Tibial nerve (tissue), 4 donors: Measurements from ENCODE around the gene USF1. TPM values are rescaled to one million over a fixed set of nuclear protein-coding genes. Genes with fewer than 3 reads are reported as not detected.
A peak's percentile ranks its signal among the peaks of the same experiment; 100 is the strongest.

Experiments
- DNase-seq, 2 donors: peaks; one replicate each; pipeline ENCODE4 v3.0.0-alpha.2; 2019; ENCODE audit warnings: low spot score in 2 of 2
- H3K27ac ChIP-seq, 4 donors: fragments of 200-600 bp; sonication (generic) in 3 of 4; one replicate each; pipeline ENCODE4 v1.5.1; 2017 to 2019; ENCODE audit warnings: mild to moderate bottlenecking in 1 of 4
- H3K27me3 ChIP-seq, 2 donors: fragments of 200-600 bp; sonication (generic) in 1 of 2; one replicate each; pipeline versions ENCODE4 v1.5.1 to v1.6.0; 2017 to 2019
- H3K36me3 ChIP-seq, 3 donors: fragments of 200-600 bp; sonication (generic); one replicate each; pipeline ENCODE4 v1.5.1; 2018 to 2019
- H3K4me1 ChIP-seq, 4 donors: fragments of 200-600 bp; sonication (generic) in 3 of 4; one replicate each; pipeline ENCODE4 v1.5.1; 2017 to 2019
- H3K4me3 ChIP-seq, 4 donors: fragments of 200-600 bp; sonication (generic) in 3 of 4; one replicate each; pipeline ENCODE4 v1.5.1; 2017 to 2019; ENCODE audit warnings: mild to moderate bottlenecking in 1 of 4, moderate library complexity in 1 of 4
- H3K9me3 ChIP-seq, 4 donors: fragments of 200-600 bp; sonication (generic) in 3 of 4; one replicate each; pipeline ENCODE4 v1.5.1; 2017 to 2019
- EP300 ChIP-seq, 2 donors: sonication (generic); formaldehyde crosslinking; IDR thresholded peaks; one replicate each; pipeline ENCODE4 v1.6.1; 2017; ENCODE audit warnings: antibody characterized with exemption in 2 of 2, mild to moderate bottlenecking in 1 of 2
- POLR2A ChIP-seq, 2 donors: fragments of 450-650 bp; IDR thresholded peaks; one replicate each; pipeline ENCODE4 v1.6.1; 2017; ENCODE audit warnings: antibody characterized with exemption in 2 of 2, mild to moderate bottlenecking in 2 of 2, moderate library complexity in 2 of 2
- WGBS, 2 donors: methylation state at CpG; one replicate each; pipeline ENCODE4 v1.1.5; 2018; 5-methylcytosine and 5-hydroxymethylcytosine counted together
- total RNA-seq, 4 donors: library from RNA; depleted of rRNA; stranded (reverse); fragments of >200 nt; gene quantifications; one replicate each; pipeline ENCODE4 v1.1.0, GENCODE V29; 2016
- TF ChIP-seq, protein P1 (sequence below), 5 experiments: fragments of 200-600 bp in 3 of 5; fragments of 450-650 bp in 2 of 5; sonication (generic) in 3 of 5; IDR thresholded peaks; one replicate each; pipeline ENCODE4 v1.5.1; 2016 to 2019; ENCODE audit warnings: antibody characterized with exemption in 5 of 5, mild to moderate bottlenecking in 3 of 5, moderate library complexity in 2 of 5

Gene USF1
- total RNA-seq, 4 donors from 2014 or later, result 59.4 to 66.1 (median 62.9) TPM

- Histone ChIP-seq H3K27ac (no peak overlapping the region), H3K36me3 (no peaks in the 10 kb centered on the region), H3K27me3 (no peaks in the 10 kb centered on the region), H3K4me1 (no peaks in the 10 kb centered on the region), H3K9me3 (no peaks in the 10 kb centered on the region), H3K4me3 (no peak overlapping the region)
- TF ChIP-seq EP300 (IDR thresholded peaks at IDR 0.05) (no peak), POLR2A (IDR thresholded peaks at IDR 0.05) (no peak)
- TF ChIP-seq, protein P1, sequence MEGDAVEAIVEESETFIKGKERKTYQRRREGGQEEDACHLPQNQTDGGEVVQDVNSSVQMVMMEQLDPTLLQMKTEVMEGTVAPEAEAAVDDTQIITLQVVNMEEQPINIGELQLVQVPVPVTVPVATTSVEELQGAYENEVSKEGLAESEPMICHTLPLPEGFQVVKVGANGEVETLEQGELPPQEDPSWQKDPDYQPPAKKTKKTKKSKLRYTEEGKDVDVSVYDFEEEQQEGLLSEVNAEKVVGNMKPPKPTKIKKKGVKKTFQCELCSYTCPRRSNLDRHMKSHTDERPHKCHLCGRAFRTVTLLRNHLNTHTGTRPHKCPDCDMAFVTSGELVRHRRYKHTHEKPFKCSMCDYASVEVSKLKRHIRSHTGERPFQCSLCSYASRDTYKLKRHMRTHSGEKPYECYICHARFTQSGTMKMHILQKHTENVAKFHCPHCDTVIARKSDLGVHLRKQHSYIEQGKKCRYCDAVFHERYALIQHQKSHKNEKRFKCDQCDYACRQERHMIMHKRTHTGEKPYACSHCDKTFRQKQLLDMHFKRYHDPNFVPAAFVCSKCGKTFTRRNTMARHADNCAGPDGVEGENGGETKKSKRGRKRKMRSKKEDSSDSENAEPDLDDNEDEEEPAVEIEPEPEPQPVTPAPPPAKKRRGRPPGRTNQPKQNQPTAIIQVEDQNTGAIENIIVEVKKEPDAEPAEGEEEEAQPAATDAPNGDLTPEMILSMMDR (IDR thresholded peaks at IDR 0.05), result no peak
- 79 to 100% methylated on average over 3 of the region's 3 CpGs for WGBS, 2 donors
- DNase-seq, result no peak
Observed at GRCh38 chr1:161088587-161089110, 42.9 kb upstream of the USF1 start.

GRCh38 chr1:161086457-161086856 is 40.7 kb upstream of the USF1 start:
- H3K4me3 ChIP-seq, result no peak overlapping the region
- TF ChIP-seq, protein P1 (IDR thresholded peaks at IDR 0.05), result no peak
- TF ChIP-seq POLR2A (IDR thresholded peaks at IDR 0.05) (no peak), EP300 (IDR thresholded peaks at IDR 0.05) (no peak)
- DNase-seq, result no peak
- H3K36me3 ChIP-seq, result no peaks in the 10 kb centered on the region
- H3K27ac ChIP-seq, result no peak overlapping the region
- H3K4me1 ChIP-seq, result no peaks in the 10 kb centered on the region
- no peaks in the 10 kb centered on the region for H3K27me3 ChIP-seq
- no peaks in the 10 kb centered on the region for H3K9me3 ChIP-seq
- WGBS, 2 donors, result 58 to 59% methylated on average over 2 to 4 of the region's 4 CpGs

GRCh38 chr1:161085165-161085564 is 39.4 kb upstream of the USF1 start:
- H3K27ac ChIP-seq, result no peak overlapping the region
- H3K4me3 ChIP-seq, result no peak overlapping the region

DNA sequence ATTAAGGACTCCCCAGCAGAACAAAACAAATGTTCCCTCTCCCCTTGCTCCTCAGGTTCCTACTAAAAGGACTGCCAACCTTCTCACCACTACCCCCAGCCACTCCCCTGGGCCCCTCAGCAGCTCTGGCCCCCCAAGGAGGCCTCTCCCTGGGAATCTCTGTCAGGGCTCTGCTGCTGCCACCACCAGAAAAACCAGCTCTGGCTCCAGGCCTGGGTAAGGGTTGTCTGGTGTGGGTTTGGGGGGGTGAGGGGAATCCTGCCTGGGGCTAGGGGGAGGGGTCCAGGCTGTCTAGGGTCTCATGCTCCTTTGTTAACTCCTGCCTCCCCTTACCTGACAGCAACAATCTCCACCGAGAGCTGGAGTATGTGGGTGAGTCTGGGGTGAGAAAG is 38.8 kb upstream of the USF1 start:
- H3K27ac ChIP-seq, result no peak overlapping the region
- no peaks in the 10 kb centered on the region for H3K9me3 ChIP-seq
- H3K4me1 ChIP-seq, result no peaks in the 10 kb centered on the region
- WGBS, 2 donors, result 67 to 92% methylated on average over 1 of the region's 1 CpG
- no peaks in the 10 kb centered on the region for H3K27me3 ChIP-seq
- TF ChIP-seq EP300 (IDR thresholded peaks at IDR 0.05) (no peak), POLR2A (IDR thresholded peaks at IDR 0.05) (no peak)
- TF ChIP-seq, protein P1 (IDR thresholded peaks at IDR 0.05), result no peak
- H3K36me3 ChIP-seq, result no peaks in the 10 kb centered on the region
- no peak overlapping the region for H3K4me3 ChIP-seq
- DNase-seq, result no peak

More at GRCh38 chr1:161085165-161085564, 39.4 kb upstream of the USF1 start:
- Histone ChIP-seq H3K27me3 (no peaks in the 10 kb centered on the region), H3K36me3 (no peaks in the 10 kb centered on the region), H3K9me3 (no peaks in the 10 kb centered on the region), H3K4me1 (no peaks in the 10 kb centered on the region)
- no peak for DNase-seq
- WGBS, 2 donors, result 34 to 57% methylated on average over 2 of the region's 2 CpGs
- TF ChIP-seq POLR2A (IDR thresholded peaks at IDR 0.05) (no peak), EP300 (IDR thresholded peaks at IDR 0.05) (no peak)
- TF ChIP-seq, protein P1 (IDR thresholded peaks at IDR 0.05), result no peak

DNA sequence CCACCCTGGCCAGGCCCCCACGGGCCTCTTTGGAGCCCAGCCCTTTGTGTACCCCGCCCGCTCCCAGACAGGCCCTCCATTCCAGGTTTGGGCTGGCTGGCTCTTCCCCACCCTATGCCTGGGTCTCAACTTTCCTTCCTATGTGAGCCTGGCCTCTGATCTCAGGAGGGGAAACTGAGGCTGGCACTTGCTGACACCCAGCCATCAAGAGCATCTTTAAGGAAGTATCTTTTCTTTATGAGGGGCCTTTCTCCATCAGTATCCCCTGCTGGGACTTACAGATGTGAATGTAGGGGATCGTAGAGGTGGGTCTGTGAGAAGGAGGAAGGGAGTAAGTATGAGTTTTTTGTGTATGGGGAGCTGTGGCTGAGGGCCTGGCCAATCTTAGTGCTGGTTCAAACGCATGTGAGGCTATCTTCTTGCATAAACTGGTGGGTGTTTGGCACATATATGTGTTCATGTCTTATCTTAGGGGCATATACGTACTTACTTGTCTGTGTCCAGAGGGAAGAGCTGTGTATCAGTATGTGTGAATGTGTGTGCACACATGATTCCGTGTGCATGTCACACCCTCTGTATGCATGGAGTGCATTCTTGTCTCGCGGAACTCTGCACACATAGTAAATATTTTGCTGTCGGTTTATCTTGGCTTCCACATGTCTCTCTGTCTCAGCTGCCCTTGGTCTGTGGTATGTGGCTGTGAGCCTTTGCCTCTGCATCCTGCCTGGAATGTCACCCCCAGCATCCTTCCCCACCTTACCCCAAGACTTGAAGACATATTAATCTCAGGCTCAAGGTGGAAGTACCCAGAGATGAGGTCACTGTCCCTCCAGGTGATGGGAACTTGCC is 38.2 kb upstream of the USF1 start:
- Histone ChIP-seq H3K36me3 (no peaks in the 10 kb centered on the region), H3K27ac (peak overlapping the region in 2 of 4 donors; percentile 25 to 57)
- 72 to 79% methylated on average over 10 of the region's 10 CpGs for WGBS, 2 donors

More for the DNA sequence above, 38.2 kb upstream of the USF1 start:
- TF ChIP-seq POLR2A (IDR thresholded peaks at IDR 0.05), result no peak
- no peak for TF ChIP-seq EP300 (IDR thresholded peaks at IDR 0.05)
- TF ChIP-seq, protein P1 (IDR thresholded peaks at IDR 0.05), result no peak
- Histone ChIP-seq H3K9me3 (no peaks in the 10 kb centered on the region), H3K4me1 (no peaks in the 10 kb centered on the region), H3K27me3 (no peaks in the 10 kb centered on the region), H3K4me3 (no peak overlapping the region)
- no peak for DNase-seq
